Measurements from ENCODE around the gene AMPH. TPM values are rescaled to one million over a fixed set of nuclear protein-coding genes. Genes with fewer than 3 reads are reported as not detected.

The AMPH gene
- total RNA-seq, 1 donor from 2014 or later, result 22.1 TPM

- Histone ChIP-seq H3K9me3 (no peaks in the 10 kb centered on the region), H3K4me3 (no peak overlapping the region), H3K36me3 (no peaks in the 10 kb centered on the region), H3K27ac (no peak overlapping the region), H3K4me1 (no peaks in the 10 kb centered on the region), H3K27me3 (no peaks in the 10 kb centered on the region)
- no peak for DNase-seq (ENCODE audit: low spot score in 2 of 2)
- TF ChIP-seq CTCF (IDR thresholded peaks at IDR 0.05), result no peak
- intact Hi-C loops (cut with DNase I), result no loop called here
Measured at GRCh38 chr7:38615665-38616064, 15.5 kb downstream of the AMPH start.

GRCh38 chr7:38607466-38607865 is 23.7 kb downstream of the AMPH start:
- H3K27ac ChIP-seq, result no peak overlapping the region
- no peaks in the 10 kb centered on the region for H3K9me3 ChIP-seq
- no peak for DNase-seq (ENCODE audit: low spot score in 2 of 2)
- H3K4me1 ChIP-seq, result no peaks in the 10 kb centered on the region
- no peaks in the 10 kb centered on the region for H3K36me3 ChIP-seq
- no peaks in the 10 kb centered on the region for H3K27me3 ChIP-seq
- intact Hi-C loops (cut with DNase I), result no loop called here
- TF ChIP-seq CTCF (IDR thresholded peaks at IDR 0.05), result no peak
- no peak overlapping the region for H3K4me3 ChIP-seq

- Histone ChIP-seq H3K4me1 (no peaks in the 10 kb centered on the region), H3K36me3 (no peaks in the 10 kb centered on the region), H3K4me3 (no peak overlapping the region), H3K27ac (no peak overlapping the region), H3K9me3 (no peaks in the 10 kb centered on the region), H3K27me3 (no peaks in the 10 kb centered on the region)
- no peak for TF ChIP-seq CTCF (IDR thresholded peaks at IDR 0.05)
- intact Hi-C loops (cut with DNase I), result no loop called here
- no peak for DNase-seq (ENCODE audit: low spot score in 2 of 2)
Measured at GRCh38 chr7:38600741-38601140, 30.4 kb downstream of the AMPH start.

GRCh38 chr7:38594949-38595348 is 36.2 kb downstream of the AMPH start:
- no peaks in the 10 kb centered on the region for H3K4me1 ChIP-seq
- no peak overlapping the region for H3K4me3 ChIP-seq
- no peak overlapping the region for H3K27ac ChIP-seq
- H3K27me3 ChIP-seq, result no peaks in the 10 kb centered on the region
- TF ChIP-seq CTCF (IDR thresholded peaks at IDR 0.05), result no peak
- no peaks in the 10 kb centered on the region for H3K36me3 ChIP-seq
- DNase-seq (ENCODE audit: low spot score in 2 of 2), result no peak
- no peaks in the 10 kb centered on the region for H3K9me3 ChIP-seq
- intact Hi-C loops (cut with DNase I), result no loop called here

- intact Hi-C loops (cut with DNase I), result no loop called here
- no peak for TF ChIP-seq CTCF (IDR thresholded peaks at IDR 0.05)
- H3K9me3 ChIP-seq, result no peaks in the 10 kb centered on the region
- no peaks in the 10 kb centered on the region for H3K27me3 ChIP-seq
- no peak overlapping the region for H3K27ac ChIP-seq
- no peak overlapping the region for H3K4me3 ChIP-seq
- H3K36me3 ChIP-seq, result no peaks in the 10 kb centered on the region
- DNase-seq (ENCODE audit: low spot score in 2 of 2), result no peak
- H3K4me1 ChIP-seq, result no peaks in the 10 kb centered on the region
Measured at GRCh38 chr7:38592737-38593288, 38.4 kb downstream of the AMPH start.

Data from ascending aorta (tissue), 2 donors.